SK-N-SH (cell line): ENCODE data around the gene USP10. TPM values are rescaled to one million over a fixed set of nuclear protein-coding genes. Genes with fewer than 3 reads are reported as not detected.

Experiments
- CTCF ChIA-PET: fragments of 300-600, 350-600 bp; formaldehyde crosslinking; extraction: SDS; loops from one replicate; lab custom pipeline; 2021; lab: Yijun Ruan, JAX
- POLR2A ChIA-PET: fragments of 350-600 bp; sonication (Branson Sonifier 250); formaldehyde crosslinking; extraction: SDS; loops from one replicate; lab custom pipeline; 2020; ENCODE audit warnings: antibody characterized with exemption, inconsistent platforms; lab: Yijun Ruan, JAX
- DNase-seq: peaks from one replicate; pipeline ENCODE4 v3.0.0; 2012
- H2AFZ ChIP-seq: fragments of 200-600 bp; sonication (generic); 2 replicates; pipeline ENCODE4 v1.8.1; 2016; ENCODE audit warnings: antibody characterized with exemption, mild to moderate bottlenecking, low read depth
- H3F3A ChIP-seq: fragments of 200-600 bp; sonication (generic); replicated peaks from 2 replicates; pipeline ENCODE3; 2016; ENCODE audit warnings: antibody characterized with exemption, mild to moderate bottlenecking; ENCODE audit not compliant: insufficient read depth
- H3K27ac ChIP-seq, 2 experiments: fragments of 200-500 bp in 1 of 2; fragments of 200-600 bp in 1 of 2; sonication (Bioruptor generic) in 1 of 2; sonication (generic), shearing (Covaris generic) in 1 of 2; 2 replicates each; pipeline versions ENCODE4 v1.5.1 to v1.6.1; 2014 to 2016; ENCODE audit warnings: low read depth in 2 of 2, inconsistent platforms in 1 of 2, low read length in 1 of 2, mild to moderate bottlenecking in 1 of 2, mixed read lengths in 1 of 2
- H3K27me3 ChIP-seq: fragments of 200-600 bp; sonication (generic), shearing (Covaris generic); 2 replicates; pipeline ENCODE4 v1.6.1; 2016; ENCODE audit warnings: mixed run types; ENCODE audit not compliant: insufficient read depth
- H3K36me3 ChIP-seq, 2 experiments: fragments of 200-500 bp in 1 of 2; fragments of 200-600 bp in 1 of 2; sonication (Bioruptor generic) in 1 of 2; sonication (generic) in 1 of 2; replicated peaks in 1 of 2; 2 replicates each; pipeline versions ENCODE3 to v1.5.1; 2014 to 2016; ENCODE audit warnings: low read length in 1 of 2, mild to moderate bottlenecking in 1 of 2; ENCODE audit not compliant: insufficient read depth in 2 of 2, control insufficient read depth in 1 of 2
- H3K4me1 ChIP-seq, 2 experiments: fragments of 200-500 bp in 1 of 2; fragments of 200-600 bp in 1 of 2; sonication (Bioruptor generic) in 1 of 2; sonication (generic), shearing (Covaris generic) in 1 of 2; 2 replicates each; pipeline versions ENCODE4 v1.5.1 to v1.6.1; 2014 to 2016; ENCODE audit warnings: low read depth in 1 of 2, low read length in 1 of 2, mixed run types in 1 of 2; ENCODE audit not compliant: insufficient read depth in 2 of 2, control insufficient read depth in 1 of 2
- H3K4me2 ChIP-seq: fragments of 200-600 bp; sonication (generic), shearing (Covaris generic); 2 replicates; pipeline ENCODE4 v1.6.1; 2017; ENCODE audit warnings: mixed run types
- H3K4me3 ChIP-seq, 2 experiments: fragments of 200-500 bp in 1 of 2; fragments of 200-600 bp in 1 of 2; sonication (Bioruptor generic) in 1 of 2; sonication (generic), shearing (Covaris generic) in 1 of 2; 2 replicates each; pipeline versions ENCODE4 v1.5.1 to v1.8.1; 2014 to 2016; ENCODE audit warnings: low read depth in 2 of 2, inconsistent platforms in 1 of 2, low read length in 1 of 2, mild to moderate bottlenecking in 1 of 2, mixed read lengths in 1 of 2, moderate library complexity in 1 of 2
- H3K79me2 ChIP-seq: fragments of 200-600 bp; sonication (generic); 2 replicates; pipeline ENCODE4 v1.8.1; 2017; ENCODE audit warnings: mild to moderate bottlenecking; ENCODE audit not compliant: insufficient read depth
- H3K9ac ChIP-seq: fragments of 200-600 bp; sonication (generic); 2 replicates; pipeline ENCODE4 v1.6.1; 2017; ENCODE audit warnings: mixed run types
- H3K9me2 ChIP-seq: fragments of 200-600 bp; sonication (generic); 2 replicates; pipeline ENCODE4 v1.6.1; 2017; ENCODE audit warnings: mixed run types
- H3K9me3 ChIP-seq: fragments of 200-600 bp; sonication (generic); 2 replicates; pipeline ENCODE4 v1.6.1; 2017; ENCODE audit warnings: mixed run types, mild to moderate bottlenecking, moderate library complexity
- H4K20me1 ChIP-seq: fragments of 200-600 bp; sonication (generic); 2 replicates; pipeline ENCODE4 v1.6.1; 2017; ENCODE audit warnings: mild to moderate bottlenecking, mixed run types; ENCODE audit not compliant: insufficient read depth
- ELF1 ChIP-seq: IDR thresholded peaks from 2 replicates; pipeline ENCODE4 v1.4.0; 2012
- EP300 ChIP-seq, 2 experiments: IDR thresholded peaks; 2 replicates each; pipeline versions ENCODE4 v1.4.0 to v1.6.1; 2012; ENCODE audit warnings: borderline replicate concordance in 1 of 2, low read depth in 1 of 2, low read length in 1 of 2
- EZH2phosphoT487 ChIP-seq: fragments of 200-600 bp; sonication (generic); IDR thresholded peaks from 2 replicates; pipeline ENCODE4 v1.6.1; 2017; ENCODE audit warnings: low read depth, mixed run types, mild to moderate bottlenecking, antibody characterized with exemption, moderate library complexity, borderline replicate concordance
- FOSL2 ChIP-seq: IDR thresholded peaks from 2 replicates; pipeline ENCODE4 v1.4.0; 2012; ENCODE audit warnings: low read depth, mild to moderate bottlenecking, moderate library complexity, borderline replicate concordance
- GATA2 ChIP-seq: sonication (generic); formaldehyde crosslinking; IDR thresholded peaks from 2 replicates; pipeline ENCODE4 v1.5.0; 2020; ENCODE audit warnings: mild to moderate bottlenecking, missing genetic modification reagents
- MXI1 ChIP-seq: IDR thresholded peaks from 2 replicates; pipeline ENCODE4 v1.6.1; 2012; ENCODE audit warnings: mild to moderate bottlenecking, low read depth, low read length, improper control_type of control experiment
- NFIC ChIP-seq: IDR thresholded peaks from 2 replicates; pipeline ENCODE4 v1.4.0; 2012; ENCODE audit warnings: borderline replicate concordance
- POLR2AphosphoS5 ChIP-seq: IDR thresholded peaks from 2 replicates; pipeline ENCODE4 v1.6.1; 2012; ENCODE audit warnings: low read depth, low read length
- RAD21 ChIP-seq: IDR thresholded peaks from 2 replicates; pipeline ENCODE4 v1.6.1; 2012; ENCODE audit warnings: mild to moderate bottlenecking, low read length
- RCOR1 ChIP-seq: fragments of 150-350 bp; IDR thresholded peaks from 2 replicates; pipeline ENCODE4 v1.6.1; 2017; ENCODE audit warnings: antibody characterized with exemption, low read length
- RFX5 ChIP-seq: IDR thresholded peaks from 2 replicates; pipeline ENCODE4 v1.6.1; 2012; ENCODE audit warnings: mild to moderate bottlenecking, improper control_type of control experiment, low read length
- SIN3A ChIP-seq: IDR thresholded peaks from 2 replicates; pipeline ENCODE4 v1.6.1; 2012; ENCODE audit warnings: low read depth, mild to moderate bottlenecking, low read length, moderate library complexity, borderline replicate concordance
- TEAD4 ChIP-seq: IDR thresholded peaks from 2 replicates; pipeline ENCODE4 v1.4.0; 2012; ENCODE audit warnings: mild to moderate bottlenecking, borderline replicate concordance; ENCODE audit not compliant: insufficient read depth
- WGBS: methylation state at CpG from one replicate; pipeline ENCODE4 v1.1.6; 2017; ENCODE audit warnings: low lambda C conversion rate; 5-methylcytosine and 5-hydroxymethylcytosine counted together
- polyA plus RNA-seq, 3 experiments: library from polyadenylated mRNA; depleted of rRNA; stranded (reverse); fragments of >200 nt; gene quantifications; 2 replicates each; pipeline ENCODE4 v1.2.3, GENCODE V29; 2012
- TF ChIP-seq, protein P1 (sequence below): IDR thresholded peaks from 2 replicates; pipeline ENCODE4; 2012
- TF ChIP-seq, protein P2 (sequence below): IDR thresholded peaks from 2 replicates; pipeline ENCODE4 v1.4.0; 2012; ENCODE audit warnings: low read depth
- TF ChIP-seq, protein P3 (sequence below): fragments of 150-350 bp; IDR thresholded peaks from 2 replicates; pipeline ENCODE4 v1.6.1; 2017; ENCODE audit warnings: antibody characterized with exemption, low read length, low read depth, borderline replicate concordance
- TF ChIP-seq, protein P4 (sequence below): fragments of 200-600 bp; sonication (generic); IDR thresholded peaks from 2 replicates; pipeline ENCODE4 v1.6.1; 2017; ENCODE audit warnings: antibody characterized with exemption, mild to moderate bottlenecking, moderate library complexity

The USP10 gene
- polyA plus RNA-seq, 1 of the 3 experiments (the other 2 are of a cell fraction) = 49.2 TPM

DNA sequence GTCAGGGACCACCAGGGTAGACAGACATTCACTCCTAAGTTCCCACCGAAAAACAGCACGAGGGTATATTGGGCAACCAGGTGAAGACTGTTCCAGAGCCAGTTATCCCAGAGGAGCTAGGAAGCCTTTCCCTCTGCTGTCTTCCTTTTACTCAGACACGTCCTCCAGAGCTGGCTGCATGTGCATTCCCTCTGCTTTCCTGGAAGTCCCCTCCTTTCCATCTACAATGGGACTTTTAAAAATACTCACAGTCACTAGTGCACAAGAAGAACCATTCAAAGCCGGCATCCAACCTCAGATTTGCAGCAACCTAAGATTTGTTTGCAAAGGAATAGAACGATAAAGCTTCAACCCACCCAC, 87.4 kb downstream of the USP10 start:
- ChIA-PET CTCF (interaction anchor here (0.6 to 3.1 kb wide), 5 partner anchors 15 to 165 kb away, joined by 3 to 25 read pairs (median 4); no protein-coding TSS in a partner anchor), POLR2A (interaction anchor here (0.8 kb wide), 1 partner anchor 33 kb away, joined by 3 read pairs; no protein-coding TSS in a partner anchor)
- no peaks in the 10 kb centered on the region for H3K36me3 ChIP-seq

More for the DNA sequence above, 87.4 kb downstream of the USP10 start:
- Histone ChIP-seq H3K9ac (no peak overlapping the region), H3K27me3 (no peaks in the 10 kb centered on the region), H2AFZ (no peak overlapping the region), H3K79me2 (no peaks in the 10 kb centered on the region), H3K4me1 (peaks cover 6 to 41% of the 10 kb centered on the region in 2 experiments; a peak in 3 of 4 replicates), H3K9me2 (no peaks in the 10 kb centered on the region), H3K4me3 (no peak overlapping the region), H3K9me3 (no peaks in the 10 kb centered on the region), H3F3A (peaks cover 3% of the 10 kb centered on the region), H3K27ac (no peak overlapping the region), H4K20me1 (no peaks in the 10 kb centered on the region), H3K4me2 (no peak overlapping the region)
- TF ChIP-seq, protein P1, sequence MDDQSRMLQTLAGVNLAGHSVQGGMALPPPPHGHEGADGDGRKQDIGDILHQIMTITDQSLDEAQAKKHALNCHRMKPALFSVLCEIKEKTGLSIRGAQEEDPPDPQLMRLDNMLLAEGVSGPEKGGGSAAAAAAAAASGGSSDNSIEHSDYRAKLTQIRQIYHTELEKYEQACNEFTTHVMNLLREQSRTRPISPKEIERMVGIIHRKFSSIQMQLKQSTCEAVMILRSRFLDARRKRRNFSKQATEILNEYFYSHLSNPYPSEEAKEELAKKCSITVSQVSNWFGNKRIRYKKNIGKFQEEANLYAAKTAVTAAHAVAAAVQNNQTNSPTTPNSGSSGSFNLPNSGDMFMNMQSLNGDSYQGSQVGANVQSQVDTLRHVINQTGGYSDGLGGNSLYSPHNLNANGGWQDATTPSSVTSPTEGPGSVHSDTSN = no peak
- TF ChIP-seq TEAD4 = no peak
- no peak for TF ChIP-seq MXI1
- TF ChIP-seq, protein P2, sequence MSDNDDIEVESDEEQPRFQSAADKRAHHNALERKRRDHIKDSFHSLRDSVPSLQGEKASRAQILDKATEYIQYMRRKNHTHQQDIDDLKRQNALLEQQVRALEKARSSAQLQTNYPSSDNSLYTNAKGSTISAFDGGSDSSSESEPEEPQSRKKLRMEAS = no peak
- TF ChIP-seq, protein P3, sequence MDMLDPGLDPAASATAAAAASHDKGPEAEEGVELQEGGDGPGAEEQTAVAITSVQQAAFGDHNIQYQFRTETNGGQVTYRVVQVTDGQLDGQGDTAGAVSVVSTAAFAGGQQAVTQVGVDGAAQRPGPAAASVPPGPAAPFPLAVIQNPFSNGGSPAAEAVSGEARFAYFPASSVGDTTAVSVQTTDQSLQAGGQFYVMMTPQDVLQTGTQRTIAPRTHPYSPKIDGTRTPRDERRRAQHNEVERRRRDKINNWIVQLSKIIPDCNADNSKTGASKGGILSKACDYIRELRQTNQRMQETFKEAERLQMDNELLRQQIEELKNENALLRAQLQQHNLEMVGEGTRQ = no peak
- TF ChIP-seq SIN3A = no peak
- no peak for TF ChIP-seq RFX5
- TF ChIP-seq EZH2phosphoT487 = no peak
- TF ChIP-seq GATA2 (CRISPR knock-in tag) = no peak
- TF ChIP-seq RCOR1 = no peak
- no peak for TF ChIP-seq FOSL2
- no peak for TF ChIP-seq EP300 (IDR thresholded peaks at IDR 0.05; ENCODE audit: borderline replicate concordance in 1 of 2, low read depth in 1 of 2, low read length in 1 of 2)
- TF ChIP-seq, protein P4, sequence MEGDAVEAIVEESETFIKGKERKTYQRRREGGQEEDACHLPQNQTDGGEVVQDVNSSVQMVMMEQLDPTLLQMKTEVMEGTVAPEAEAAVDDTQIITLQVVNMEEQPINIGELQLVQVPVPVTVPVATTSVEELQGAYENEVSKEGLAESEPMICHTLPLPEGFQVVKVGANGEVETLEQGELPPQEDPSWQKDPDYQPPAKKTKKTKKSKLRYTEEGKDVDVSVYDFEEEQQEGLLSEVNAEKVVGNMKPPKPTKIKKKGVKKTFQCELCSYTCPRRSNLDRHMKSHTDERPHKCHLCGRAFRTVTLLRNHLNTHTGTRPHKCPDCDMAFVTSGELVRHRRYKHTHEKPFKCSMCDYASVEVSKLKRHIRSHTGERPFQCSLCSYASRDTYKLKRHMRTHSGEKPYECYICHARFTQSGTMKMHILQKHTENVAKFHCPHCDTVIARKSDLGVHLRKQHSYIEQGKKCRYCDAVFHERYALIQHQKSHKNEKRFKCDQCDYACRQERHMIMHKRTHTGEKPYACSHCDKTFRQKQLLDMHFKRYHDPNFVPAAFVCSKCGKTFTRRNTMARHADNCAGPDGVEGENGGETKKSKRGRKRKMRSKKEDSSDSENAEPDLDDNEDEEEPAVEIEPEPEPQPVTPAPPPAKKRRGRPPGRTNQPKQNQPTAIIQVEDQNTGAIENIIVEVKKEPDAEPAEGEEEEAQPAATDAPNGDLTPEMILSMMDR = no peak
- TF ChIP-seq RAD21 = no peak
- no peak for TF ChIP-seq ELF1
- no peak for TF ChIP-seq POLR2AphosphoS5
- TF ChIP-seq NFIC = no peak
- 97% methylated on average over 5 of the region's 5 CpGs for WGBS
- no peak for DNase-seq
